GM12878 (cell line): ENCODE data around the gene CLPTM1L. TPM values are rescaled to one million over a fixed set of nuclear protein-coding genes. Genes with fewer than 3 reads are reported as not detected.

Source experiments
- ATAC-seq: fragments of 200-7000 bp; cut with Tn5 transposase; 3 replicates; pipeline ENCODE4 v1.9.1; 2020; ENCODE audit warnings: mild to moderate bottlenecking, moderate library complexity
- BruUV-seq: library from RNA; stranded (reverse); fragments of 400-500 nt; replicated peaks from 2 replicates; lab custom pipeline; 2021; lab: Mats Ljungman, UMichigan
- CTCF ChIA-PET: fragments of 300-600 bp; sonication (Branson Sonifier 250); formaldehyde crosslinking; extraction: SDS; loops from one replicate; lab custom pipeline; 2021; ENCODE audit warnings: inconsistent platforms; lab: Yijun Ruan, JAX
- POLR2A ChIA-PET: fragments of 350-600 bp; formaldehyde crosslinking; extraction: SDS; loops from one replicate; lab custom pipeline; 2021; ENCODE audit warnings: inconsistent platforms; lab: Charles Lee
- RAD21 ChIA-PET: fragments of 300-600 bp; sonication (Branson Sonifier 250); formaldehyde crosslinking; loops from one replicate; lab custom pipeline; 2023; ENCODE audit warnings: antibody characterized with exemption; ENCODE audit not compliant: unreplicated experiment; lab: Charles Lee
- SMC1A ChIA-PET: fragments of 300-600 bp; sonication (Branson Sonifier 250); formaldehyde crosslinking; loops from one replicate; lab custom pipeline; 2023; ENCODE audit not compliant: unreplicated experiment, uncharacterized antibody; lab: Charles Lee
- DNase-seq: peaks from one replicate; pipeline ENCODE4 v3.0.0-alpha.2; 2011; ENCODE audit warnings: low read depth, low spot score
- FAIRE-seq: peaks from 3 replicates; lab custom pipeline; 2011; peaks lifted over from hg19 to GRCh38; lab: Jason Lieb, UNC
- H2AFZ ChIP-seq: 2 replicates; pipeline ENCODE4 v1.6.0; 2011; ENCODE audit warnings: low read depth, low read length, control low read depth; ENCODE audit not compliant: control insufficient read depth
- H3K27ac ChIP-seq: 2 replicates; pipeline ENCODE4 v1.5.1; 2011; ENCODE audit warnings: control low read depth; ENCODE audit not compliant: control insufficient read depth, insufficient read depth
- H3K27me3 ChIP-seq, 2 experiments: replicated peaks in 1 of 2; 2 replicates each; pipeline versions ENCODE4 v1.6.0 to v1.6.1; 2011; ENCODE audit warnings: low read length in 1 of 2; ENCODE audit not compliant: control insufficient read depth in 2 of 2, insufficient read depth in 2 of 2
- H3K36me3 ChIP-seq, 2 experiments: 2 replicates each; pipeline ENCODE4 v1.5.1; 2011; ENCODE audit warnings: low read length in 1 of 2; ENCODE audit not compliant: control insufficient read depth in 2 of 2, insufficient read depth in 2 of 2
- H3K4me1 ChIP-seq: 2 replicates; pipeline ENCODE4 v1.6.1; 2011; ENCODE audit warnings: mild to moderate bottlenecking, low read length, moderate library complexity, mixed read lengths; ENCODE audit not compliant: control insufficient read depth, insufficient read depth
- H3K4me2 ChIP-seq: 2 replicates; pipeline ENCODE4 v1.6.0; 2011; ENCODE audit warnings: control low read depth; ENCODE audit not compliant: control insufficient read depth, insufficient read depth
- H3K4me3 ChIP-seq: fragments of 200-600 bp; sonication (generic); 2 replicates; pipeline ENCODE4 v1.5.1; 2016
- H3K79me2 ChIP-seq: 2 replicates; pipeline ENCODE4 v1.6.0; 2011; ENCODE audit warnings: low read length; ENCODE audit not compliant: control insufficient read depth, insufficient read depth
- H3K9ac ChIP-seq: 2 replicates; pipeline ENCODE4 v1.8.0; 2011; ENCODE audit warnings: low read length, control low read depth, mixed read lengths; ENCODE audit not compliant: control insufficient read depth, insufficient read depth
- H3K9me3 ChIP-seq: replicated peaks from 3 replicates; pipeline ENCODE4 v1.5.1; 2011; ENCODE audit warnings: mild to moderate bottlenecking, low read length; ENCODE audit not compliant: control insufficient read depth, insufficient read depth
- H4K20me1 ChIP-seq: 2 replicates; pipeline ENCODE4 v1.6.0; 2011; ENCODE audit not compliant: control insufficient read depth, insufficient read depth
- ATF7 ChIP-seq: fragments of 450-650 bp; IDR thresholded peaks from 2 replicates; pipeline ENCODE4 v1.6.1; 2016; ENCODE audit warnings: low read depth, mild to moderate bottlenecking
- BRCA1 ChIP-seq: IDR thresholded peaks from 2 replicates; pipeline ENCODE4 v1.6.1; 2011; ENCODE audit warnings: low read depth, low read length, improper control_type of control experiment
- MTA2 ChIP-seq: fragments of 450-650 bp; IDR thresholded peaks from 2 replicates; pipeline ENCODE4 v1.6.1; 2016; ENCODE audit warnings: low read depth, mild to moderate bottlenecking, moderate library complexity
- NFYB ChIP-seq: IDR thresholded peaks from 2 replicates; pipeline ENCODE4 v1.6.1; 2011; ENCODE audit warnings: low read depth, mild to moderate bottlenecking, low read length, improper control_type of control experiment, moderate library complexity; ENCODE audit not compliant: insufficient read depth
- PAX8 ChIP-seq: fragments of 450-650 bp; IDR thresholded peaks from 2 replicates; pipeline ENCODE4 v1.6.1; 2017; ENCODE audit warnings: mild to moderate bottlenecking, moderate library complexity
- POLR2A ChIP-seq: IDR thresholded peaks from 2 replicates; pipeline ENCODE4 v1.6.1; 2011; ENCODE audit warnings: low read depth, mild to moderate bottlenecking, low read length
- RAD21 ChIP-seq: IDR thresholded peaks from 2 replicates; pipeline ENCODE4 v1.6.1; 2011; ENCODE audit warnings: mild to moderate bottlenecking, low read depth, low read length, moderate library complexity; ENCODE audit not compliant: insufficient read depth
- RUNX3 ChIP-seq: IDR thresholded peaks from 2 replicates; pipeline ENCODE4 v1.6.1; 2012; ENCODE audit warnings: low read length, inconsistent platforms
- SUPT20H ChIP-seq: IDR thresholded peaks from 2 replicates; pipeline ENCODE4 v1.6.1; 2011; ENCODE audit warnings: low read depth, mild to moderate bottlenecking, low read length, moderate library complexity, borderline replicate concordance; ENCODE audit not compliant: control insufficient read depth
- SUZ12 ChIP-seq: fragments of 200-600 bp; sonication (generic); IDR thresholded peaks from one replicate; pipeline ENCODE4 v1.6.1; 2018; ENCODE audit warnings: antibody characterized with exemption, mild to moderate bottlenecking; ENCODE audit not compliant: unreplicated experiment
- TCF7 ChIP-seq: IDR thresholded peaks from 2 replicates; pipeline ENCODE4 v1.6.1; 2014; ENCODE audit warnings: antibody characterized with exemption, borderline replicate concordance
- ZSCAN29 ChIP-seq: fragments of 450-650 bp; IDR thresholded peaks from 2 replicates; pipeline ENCODE4 v1.6.1; 2017; ENCODE audit warnings: mild to moderate bottlenecking, moderate library complexity
- ZZZ3 ChIP-seq: IDR thresholded peaks from 2 replicates; pipeline ENCODE4 v1.6.1; 2011; ENCODE audit warnings: low read depth; ENCODE audit not compliant: control insufficient read depth, insufficient read length
- WGBS: methylation state at CpG from one replicate; pipeline ENCODE4 v1.1.6; 2016; ENCODE audit warnings: low lambda C conversion rate; ENCODE audit not compliant: insufficient replicate concordance, insufficient coverage; ENCODE audit errors: missing lambda C conversion rate; 5-methylcytosine and 5-hydroxymethylcytosine counted together
- in situ Hi-C: fragments of 300-500 bp; cut with MboI; formaldehyde crosslinking; loops from 9 replicates; pipeline ENCODE4 v1.14.3; 2018; ENCODE audit warnings: mixed read lengths
- intact Hi-C: fragments of 100-400 bp; cut with micrococcal nuclease; formaldehyde crosslinking; loops from one replicate; pipeline ENCODE4 v1.14.2; 2022; ENCODE audit not compliant: unreplicated experiment
- polyA plus RNA-seq, 11 experiments: library from polyadenylated mRNA; depleted of rRNA in 4 of 11; unstranded in 6 of 11; stranded (reverse) in 5 of 11; fragments of >200 nt; fragmentation: Nextera tagmentation in 4 of 11; fragmentation: Illumina TruSeq in 1 of 11; extraction: Ambion mirVana in 4 of 11; extraction: Trizol in 1 of 11; gene quantifications; 1 replicate in 1 of 11; 2 replicates in 10 of 11; pipeline versions ENCODE4 v1.2.1 to v1.2.3, GENCODE V29; 2011 to 2016; ENCODE audit warnings: inconsistent platforms in 2 of 11, missing spikeins in 2 of 11, low read depth in 1 of 11
- total RNA-seq, 4 experiments: library from RNA; depleted of rRNA in 3 of 4; stranded (reverse); fragments of >200 nt in 3 of 4; fragmentation: Illumina TruSeq in 1 of 4; extraction: Trizol in 1 of 4; gene quantifications; 2 replicates each; pipeline versions ENCODE4 v1.2.1 to v1.2.3, GENCODE V29; 2013 to 2021
- TF ChIP-seq, protein P1 (sequence below): fragments of 150-350 bp; IDR thresholded peaks from 2 replicates; pipeline ENCODE4 v1.6.1; 2014; ENCODE audit warnings: mild to moderate bottlenecking, low read depth, low read length
- TF ChIP-seq, protein P2 (sequence below): fragments of 450-650 bp; formaldehyde crosslinking; IDR thresholded peaks from 2 replicates; pipeline ENCODE4 v1.4.0; 2022; ENCODE audit warnings: mild to moderate bottlenecking, moderate library complexity

CLPTM1L gene
- total and polyA plus RNA-seq, 10 of the 15 experiments (the other 5 are each of a cell fraction or from before 2014, with no cell fraction given) = 2.9 to 278 (median 135) TPM

DNA sequence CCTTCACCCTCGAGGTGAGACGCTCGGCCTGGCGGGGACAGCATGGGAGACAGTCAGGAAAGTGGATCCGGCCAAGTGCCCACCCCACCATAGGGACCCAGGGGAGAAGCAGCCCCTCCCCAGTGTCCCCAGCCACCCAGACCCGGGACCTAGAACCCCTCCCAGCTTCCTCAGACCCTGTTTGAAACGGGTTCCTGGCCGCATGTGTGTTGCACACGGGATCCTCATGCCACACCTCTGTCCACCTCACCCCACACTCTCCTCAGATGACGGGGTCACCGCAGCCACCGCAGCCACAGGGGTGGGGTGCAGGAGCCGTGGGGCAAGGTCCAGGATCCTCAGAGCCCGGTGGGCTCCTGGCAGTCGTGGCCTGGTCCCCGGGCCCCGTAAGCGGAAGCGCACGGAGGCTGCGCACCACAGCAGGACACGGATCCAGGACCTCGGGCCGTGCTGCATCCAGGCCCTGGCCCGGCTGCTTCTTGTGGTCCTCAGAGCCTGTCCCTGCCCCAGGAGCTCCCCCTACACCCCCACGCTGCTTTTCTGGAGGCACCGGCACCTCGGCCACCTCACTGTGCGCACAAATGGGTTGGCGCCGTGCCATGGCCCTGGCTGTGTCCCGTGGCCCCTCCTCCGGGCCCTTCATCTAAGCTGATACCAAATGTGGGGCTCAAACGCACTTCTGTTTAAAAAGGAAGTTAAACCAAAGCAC lies 65.3 kb downstream of the CLPTM1L start (continued):
- TF ChIP-seq SUZ12 (no peak), RAD21 (no peak), SUPT20H (no peak)

DNA sequence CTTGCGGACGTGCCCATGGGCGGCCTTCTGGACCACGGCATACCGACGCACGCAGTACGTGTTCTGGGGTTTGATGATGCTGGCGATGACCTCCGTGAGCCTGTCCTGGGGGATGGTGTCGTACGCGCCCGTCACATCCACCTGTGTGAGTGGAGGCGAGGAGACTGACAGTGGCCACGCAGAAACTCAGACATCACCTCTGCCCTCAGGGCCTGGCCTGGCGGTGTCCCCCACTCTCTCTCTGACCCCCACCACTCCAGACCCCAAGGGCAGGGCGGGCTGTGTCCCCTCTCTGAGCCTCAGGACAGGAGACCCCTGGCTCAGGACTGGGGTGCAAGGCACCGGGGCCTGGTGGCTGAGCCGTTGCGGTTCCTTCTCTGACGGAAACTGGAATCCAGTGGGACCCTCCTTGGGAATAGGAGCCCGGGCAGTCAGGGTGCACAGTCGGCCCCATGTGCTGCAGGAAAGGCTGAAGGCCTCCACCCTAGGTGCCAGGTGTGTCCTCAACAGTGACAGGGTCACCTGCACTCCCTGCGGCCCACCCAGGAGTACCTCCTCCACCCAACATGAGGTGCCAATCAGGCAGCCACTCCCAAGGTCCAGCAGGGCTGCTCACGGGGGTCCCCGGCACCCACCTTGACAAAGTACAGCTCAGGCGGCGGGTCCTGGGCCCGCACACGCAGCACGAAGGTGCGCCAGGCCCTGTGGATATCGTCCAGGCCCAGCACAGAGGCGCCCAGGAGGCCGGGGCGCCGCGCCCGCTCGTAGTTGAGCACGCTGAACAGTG lies 66.0 kb downstream of the CLPTM1L start:
- no peaks in the 10 kb centered on the region; the same call in 2 of the 3 replicates for H3K9me3 ChIP-seq
- no TSS peak for BruUV-seq
- no peaks in the 10 kb centered on the region for H3K4me1 ChIP-seq
- RAD21 ChIA-PET = no interaction called here
- H3K27ac ChIP-seq = no peak overlapping the region
- no peak overlapping the region for H3K4me2 ChIP-seq
- SMC1A ChIA-PET = no interaction called here
- DNase-seq = no peak
- no peak for ATAC-seq
- TF ChIP-seq ZSCAN29 (no peak), POLR2A (no peak), TCF7 (no peak), ATF7 (no peak), ZZZ3 (no peak), RUNX3 (no peak), PAX8 (no peak), BRCA1 (no peak), MTA2 (no peak), NFYB (no peak)
- TF ChIP-seq, protein P1, sequence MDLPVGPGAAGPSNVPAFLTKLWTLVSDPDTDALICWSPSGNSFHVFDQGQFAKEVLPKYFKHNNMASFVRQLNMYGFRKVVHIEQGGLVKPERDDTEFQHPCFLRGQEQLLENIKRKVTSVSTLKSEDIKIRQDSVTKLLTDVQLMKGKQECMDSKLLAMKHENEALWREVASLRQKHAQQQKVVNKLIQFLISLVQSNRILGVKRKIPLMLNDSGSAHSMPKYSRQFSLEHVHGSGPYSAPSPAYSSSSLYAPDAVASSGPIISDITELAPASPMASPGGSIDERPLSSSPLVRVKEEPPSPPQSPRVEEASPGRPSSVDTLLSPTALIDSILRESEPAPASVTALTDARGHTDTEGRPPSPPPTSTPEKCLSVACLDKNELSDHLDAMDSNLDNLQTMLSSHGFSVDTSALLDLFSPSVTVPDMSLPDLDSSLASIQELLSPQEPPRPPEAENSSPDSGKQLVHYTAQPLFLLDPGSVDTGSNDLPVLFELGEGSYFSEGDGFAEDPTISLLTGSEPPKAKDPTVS = no peak
- TF ChIP-seq, protein P2, sequence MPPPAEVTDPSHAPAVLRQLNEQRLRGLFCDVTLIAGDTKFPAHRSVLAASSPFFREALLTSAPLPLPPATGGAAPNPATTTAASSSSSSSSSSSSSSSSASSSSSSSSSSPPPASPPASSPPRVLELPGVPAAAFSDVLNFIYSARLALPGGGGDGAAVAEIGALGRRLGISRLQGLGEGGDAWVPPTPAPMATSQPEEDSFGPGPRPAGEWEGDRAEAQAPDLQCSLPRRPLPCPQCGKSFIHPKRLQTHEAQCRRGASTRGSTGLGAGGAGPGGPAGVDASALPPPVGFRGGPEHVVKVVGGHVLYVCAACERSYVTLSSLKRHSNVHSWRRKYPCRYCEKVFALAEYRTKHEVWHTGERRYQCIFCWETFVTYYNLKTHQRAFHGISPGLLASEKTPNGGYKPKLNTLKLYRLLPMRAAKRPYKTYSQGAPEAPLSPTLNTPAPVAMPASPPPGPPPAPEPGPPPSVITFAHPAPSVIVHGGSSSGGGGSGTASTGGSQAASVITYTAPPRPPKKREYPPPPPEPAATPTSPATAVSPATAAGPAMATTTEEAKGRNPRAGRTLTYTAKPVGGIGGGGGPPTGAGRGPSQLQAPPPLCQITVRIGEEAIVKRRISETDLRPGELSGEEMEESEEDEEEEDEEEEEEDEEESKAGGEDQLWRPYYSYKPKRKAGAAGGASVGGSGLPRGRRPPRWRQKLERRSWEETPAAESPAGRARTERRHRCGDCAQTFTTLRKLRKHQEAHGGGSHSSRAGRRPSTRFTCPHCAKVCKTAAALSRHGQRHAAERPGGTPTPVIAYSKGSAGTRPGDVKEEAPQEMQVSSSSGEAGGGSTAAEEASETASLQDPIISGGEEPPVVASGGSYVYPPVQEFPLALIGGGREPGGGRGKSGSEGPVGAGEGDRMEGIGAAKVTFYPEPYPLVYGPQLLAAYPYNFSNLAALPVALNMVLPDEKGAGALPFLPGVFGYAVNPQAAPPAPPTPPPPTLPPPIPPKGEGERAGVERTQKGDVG (CRISPR knock-in tag) = no peak
- POLR2A ChIA-PET = no interaction called here
- peaks cover 0 to 14% of the 10 kb centered on the region in 2 experiments; a peak in 2 of 4 replicates for H3K36me3 ChIP-seq
- no peaks in the 10 kb centered on the region for H4K20me1 ChIP-seq
- no peaks in the 10 kb centered on the region for H3K27me3 ChIP-seq
- H2AFZ ChIP-seq = no peak overlapping the region
- intact Hi-C loops (no loop called here), in situ Hi-C loops (no loop called here)
- H3K9ac ChIP-seq = no peak overlapping the region
- CTCF ChIA-PET = no interaction called here
- no peak for FAIRE-seq
- no peak overlapping the region for H3K4me3 ChIP-seq
- H3K79me2 ChIP-seq = no peaks in the 10 kb centered on the region
- WGBS = 82% methylated on average over 42 of the region's 42 CpGs
